GM12878 (cell line): ENCODE results near the gene WDHD1. TPM values are rescaled to one million over a fixed set of nuclear protein-coding genes. Genes with fewer than 3 reads are reported as not detected.

Source experiments
- CHD2 ChIP-seq: IDR thresholded peaks from 2 replicates; pipeline ENCODE4 v1.6.1; 2011; ENCODE audit warnings: low read depth, low read length, improper control_type of control experiment, borderline replicate concordance
- GABPA ChIP-seq: IDR thresholded peaks from 2 replicates; pipeline ENCODE4 v1.6.1; 2014; ENCODE audit warnings: antibody characterized with exemption, low read depth, mild to moderate bottlenecking, inconsistent platforms
- IKZF2 ChIP-seq, 2 experiments: fragments of 450-650 bp; IDR thresholded peaks; 2 replicates each; pipeline ENCODE4 v1.6.1; 2017; ENCODE audit warnings: mild to moderate bottlenecking in 2 of 2, moderate library complexity in 2 of 2
- JUNB ChIP-seq: IDR thresholded peaks from 2 replicates; pipeline ENCODE4 v1.6.1; 2016; ENCODE audit warnings: antibody characterized with exemption, mild to moderate bottlenecking
- MTA2 ChIP-seq: fragments of 450-650 bp; IDR thresholded peaks from 2 replicates; pipeline ENCODE4 v1.6.1; 2016; ENCODE audit warnings: low read depth, mild to moderate bottlenecking, moderate library complexity
- MTA3 ChIP-seq: IDR thresholded peaks from 2 replicates; pipeline ENCODE4 v1.6.1; 2012; ENCODE audit warnings: low read length, inconsistent platforms, borderline replicate concordance
- NFIC ChIP-seq: IDR thresholded peaks from 2 replicates; pipeline ENCODE4 v1.6.1; 2012; ENCODE audit warnings: low read depth, mild to moderate bottlenecking, inconsistent platforms, low read length, moderate library complexity
- PBX3 ChIP-seq: IDR thresholded peaks from 2 replicates; pipeline ENCODE4 v1.6.1; 2011; ENCODE audit warnings: mild to moderate bottlenecking, low read depth, low read length, moderate library complexity; ENCODE audit not compliant: insufficient replicate concordance
- RUNX3 ChIP-seq: IDR thresholded peaks from 2 replicates; pipeline ENCODE4 v1.6.1; 2012; ENCODE audit warnings: low read length, inconsistent platforms
- USF1 ChIP-seq: IDR thresholded peaks from 2 replicates; pipeline ENCODE4 v1.6.1; 2011; ENCODE audit warnings: borderline replicate concordance, low read depth, mild to moderate bottlenecking, moderate library complexity, mixed read lengths, low read length; ENCODE audit not compliant: insufficient read depth; ENCODE audit errors: extremely low read length
- ZNF24 ChIP-seq: fragments of 450-650 bp; IDR thresholded peaks from 2 replicates; pipeline ENCODE4 v1.6.1; 2017; ENCODE audit warnings: antibody characterized with exemption, mild to moderate bottlenecking
- polyA plus RNA-seq, 11 experiments: library from polyadenylated mRNA; depleted of rRNA in 4 of 11; unstranded in 6 of 11; stranded (reverse) in 5 of 11; fragments of >200 nt; fragmentation: Nextera tagmentation in 4 of 11; fragmentation: Illumina TruSeq in 1 of 11; extraction: Ambion mirVana in 4 of 11; extraction: Trizol in 1 of 11; gene quantifications; 1 replicate in 1 of 11; 2 replicates in 10 of 11; pipeline versions ENCODE4 v1.2.1 to v1.2.3, GENCODE V29; 2011 to 2016; ENCODE audit warnings: inconsistent platforms in 2 of 11, missing spikeins in 2 of 11, low read depth in 1 of 11
- total RNA-seq, 4 experiments: library from RNA; depleted of rRNA in 3 of 4; stranded (reverse); fragments of >200 nt in 3 of 4; fragmentation: Illumina TruSeq in 1 of 4; extraction: Trizol in 1 of 4; gene quantifications; 2 replicates each; pipeline versions ENCODE4 v1.2.1 to v1.2.3, GENCODE V29; 2013 to 2021
- TF ChIP-seq, protein P1 (sequence below): fragments of 450-650 bp; formaldehyde crosslinking; IDR thresholded peaks from 2 replicates; pipeline ENCODE4 v1.5.0; 2022; ENCODE audit warnings: mild to moderate bottlenecking, missing genetic modification characterization
- TF ChIP-seq, protein P2 (sequence below): fragments of 450-650 bp; IDR thresholded peaks from 2 replicates; pipeline ENCODE4 v1.6.1; 2017; ENCODE audit warnings: mild to moderate bottlenecking, moderate library complexity
- TF ChIP-seq, protein P3 (sequence below): IDR thresholded peaks from 2 replicates; pipeline ENCODE4 v1.6.1; 2011; ENCODE audit warnings: borderline replicate concordance, low read depth, mild to moderate bottlenecking, moderate library complexity, low read length; ENCODE audit not compliant: insufficient read depth, poor library complexity, severe bottlenecking

Gene WDHD1
- total and polyA plus RNA-seq, 10 of the 15 experiments (the other 5 are each of a cell fraction or from before 2014, with no cell fraction given): 11.3 to 50.5 (median 32.6) TPM

DNA sequence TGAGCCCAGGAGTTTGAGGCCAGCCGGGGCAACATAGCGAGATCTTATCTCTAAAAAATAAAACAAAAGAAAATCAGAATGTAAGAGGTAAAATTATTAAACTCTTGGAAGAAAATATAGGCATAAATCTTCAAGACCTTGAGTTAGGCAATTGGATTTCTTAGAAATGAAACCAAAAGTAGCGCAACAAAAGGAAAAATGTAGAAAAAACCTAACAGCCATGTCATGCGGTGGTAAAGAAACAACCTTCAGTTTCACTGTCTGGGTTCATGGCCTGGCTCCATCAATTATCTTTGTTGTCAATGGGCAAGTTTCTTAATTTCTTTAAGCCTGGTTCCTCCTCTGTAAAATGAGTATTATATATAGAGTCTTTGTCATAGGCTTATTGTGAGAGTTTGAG, 118.7 kb downstream of the WDHD1 start (continued):
- TF ChIP-seq MTA3: no peak
- no peak for TF ChIP-seq RUNX3
- TF ChIP-seq, protein P1, sequence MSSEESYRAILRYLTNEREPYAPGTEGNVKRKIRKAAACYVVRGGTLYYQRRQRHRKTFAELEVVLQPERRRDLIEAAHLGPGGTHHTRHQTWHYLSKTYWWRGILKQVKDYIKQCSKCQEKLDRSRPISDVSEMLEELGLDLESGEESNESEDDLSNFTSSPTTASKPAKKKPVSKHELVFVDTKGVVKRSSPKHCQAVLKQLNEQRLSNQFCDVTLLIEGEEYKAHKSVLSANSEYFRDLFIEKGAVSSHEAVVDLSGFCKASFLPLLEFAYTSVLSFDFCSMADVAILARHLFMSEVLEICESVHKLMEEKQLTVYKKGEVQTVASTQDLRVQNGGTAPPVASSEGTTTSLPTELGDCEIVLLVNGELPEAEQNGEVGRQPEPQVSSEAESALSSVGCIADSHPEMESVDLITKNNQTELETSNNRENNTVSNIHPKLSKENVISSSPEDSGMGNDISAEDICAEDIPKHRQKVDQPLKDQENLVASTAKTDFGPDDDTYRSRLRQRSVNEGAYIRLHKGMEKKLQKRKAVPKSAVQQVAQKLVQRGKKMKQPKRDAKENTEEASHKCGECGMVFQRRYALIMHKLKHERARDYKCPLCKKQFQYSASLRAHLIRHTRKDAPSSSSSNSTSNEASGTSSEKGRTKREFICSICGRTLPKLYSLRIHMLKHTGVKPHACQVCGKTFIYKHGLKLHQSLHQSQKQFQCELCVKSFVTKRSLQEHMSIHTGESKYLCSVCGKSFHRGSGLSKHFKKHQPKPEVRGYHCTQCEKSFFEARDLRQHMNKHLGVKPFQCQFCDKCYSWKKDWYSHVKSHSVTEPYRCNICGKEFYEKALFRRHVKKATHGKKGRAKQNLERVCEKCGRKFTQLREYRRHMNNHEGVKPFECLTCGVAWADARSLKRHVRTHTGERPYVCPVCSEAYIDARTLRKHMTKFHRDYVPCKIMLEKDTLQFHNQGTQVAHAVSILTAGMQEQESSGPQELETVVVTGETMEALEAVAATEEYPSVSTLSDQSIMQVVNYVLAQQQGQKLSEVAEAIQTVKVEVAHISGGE (CRISPR knock-in tag): no peak
- no peak for TF ChIP-seq USF1
- TF ChIP-seq NFIC: no peak
- TF ChIP-seq ZNF24: no peak
- no peak; a peak in 1 of 4 replicates for TF ChIP-seq IKZF2 (IDR thresholded peaks at IDR 0.05)
- TF ChIP-seq, protein P2, sequence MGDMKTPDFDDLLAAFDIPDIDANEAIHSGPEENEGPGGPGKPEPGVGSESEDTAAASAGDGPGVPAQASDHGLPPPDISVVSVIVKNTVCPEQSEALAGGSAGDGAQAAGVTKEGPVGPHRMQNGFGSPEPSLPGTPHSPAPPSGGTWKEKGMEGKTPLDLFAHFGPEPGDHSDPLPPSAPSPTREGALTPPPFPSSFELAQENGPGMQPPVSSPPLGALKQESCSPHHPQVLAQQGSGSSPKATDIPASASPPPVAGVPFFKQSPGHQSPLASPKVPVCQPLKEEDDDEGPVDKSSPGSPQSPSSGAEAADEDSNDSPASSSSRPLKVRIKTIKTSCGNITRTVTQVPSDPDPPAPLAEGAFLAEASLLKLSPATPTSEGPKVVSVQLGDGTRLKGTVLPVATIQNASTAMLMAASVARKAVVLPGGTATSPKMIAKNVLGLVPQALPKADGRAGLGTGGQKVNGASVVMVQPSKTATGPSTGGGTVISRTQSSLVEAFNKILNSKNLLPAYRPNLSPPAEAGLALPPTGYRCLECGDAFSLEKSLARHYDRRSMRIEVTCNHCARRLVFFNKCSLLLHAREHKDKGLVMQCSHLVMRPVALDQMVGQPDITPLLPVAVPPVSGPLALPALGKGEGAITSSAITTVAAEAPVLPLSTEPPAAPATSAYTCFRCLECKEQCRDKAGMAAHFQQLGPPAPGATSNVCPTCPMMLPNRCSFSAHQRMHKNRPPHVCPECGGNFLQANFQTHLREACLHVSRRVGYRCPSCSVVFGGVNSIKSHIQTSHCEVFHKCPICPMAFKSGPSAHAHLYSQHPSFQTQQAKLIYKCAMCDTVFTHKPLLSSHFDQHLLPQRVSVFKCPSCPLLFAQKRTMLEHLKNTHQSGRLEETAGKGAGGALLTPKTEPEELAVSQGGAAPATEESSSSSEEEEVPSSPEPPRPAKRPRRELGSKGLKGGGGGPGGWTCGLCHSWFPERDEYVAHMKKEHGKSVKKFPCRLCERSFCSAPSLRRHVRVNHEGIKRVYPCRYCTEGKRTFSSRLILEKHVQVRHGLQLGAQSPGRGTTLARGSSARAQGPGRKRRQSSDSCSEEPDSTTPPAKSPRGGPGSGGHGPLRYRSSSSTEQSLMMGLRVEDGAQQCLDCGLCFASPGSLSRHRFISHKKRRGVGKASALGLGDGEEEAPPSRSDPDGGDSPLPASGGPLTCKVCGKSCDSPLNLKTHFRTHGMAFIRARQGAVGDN: no peak
- TF ChIP-seq, protein P3, sequence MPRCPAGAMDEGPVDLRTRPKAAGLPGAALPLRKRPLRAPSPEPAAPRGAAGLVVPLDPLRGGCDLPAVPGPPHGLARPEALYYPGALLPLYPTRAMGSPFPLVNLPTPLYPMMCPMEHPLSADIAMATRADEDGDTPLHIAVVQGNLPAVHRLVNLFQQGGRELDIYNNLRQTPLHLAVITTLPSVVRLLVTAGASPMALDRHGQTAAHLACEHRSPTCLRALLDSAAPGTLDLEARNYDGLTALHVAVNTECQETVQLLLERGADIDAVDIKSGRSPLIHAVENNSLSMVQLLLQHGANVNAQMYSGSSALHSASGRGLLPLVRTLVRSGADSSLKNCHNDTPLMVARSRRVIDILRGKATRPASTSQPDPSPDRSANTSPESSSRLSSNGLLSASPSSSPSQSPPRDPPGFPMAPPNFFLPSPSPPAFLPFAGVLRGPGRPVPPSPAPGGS: no peak
- TF ChIP-seq MTA2: peak; percentile 29; the same call in 1 of the 2 replicates
- TF ChIP-seq GABPA: no peak
- peak; percentile 42 for TF ChIP-seq PBX3
- TF ChIP-seq CHD2: no peak
- TF ChIP-seq JUNB: no peak
- TF ChIP-seq, all 136 proteins: peak for 7
